Prostate gland (tissue), 1 donor: ENCODE results near the gene TLCD3A.

Experiments
- POLR2A ChIP-seq: fragments of 450-650 bp; IDR thresholded peaks from one replicate; pipeline ENCODE4 v1.6.1; 2016; ENCODE audit warnings: antibody characterized with exemption, mild to moderate bottlenecking
- POLR2AphosphoS5 ChIP-seq: sonication (generic); formaldehyde crosslinking; IDR thresholded peaks from one replicate; pipeline ENCODE4 v1.6.1; 2017; ENCODE audit warnings: antibody characterized with exemption

- no peak for TF ChIP-seq POLR2A
- TF ChIP-seq POLR2AphosphoS5: no peak
Measured at GRCh38 chr17:737561-738113, 5.2 kb downstream of the TLCD3A start.
